ENCODE data around the gene GHRHR.

- TF ChIP-seq EP300 (IDR thresholded peaks at IDR 0.05) = no peak
- no peak for TF ChIP-seq POLR2AphosphoS5 (IDR thresholded peaks at IDR 0.05)
These were observed 36.5 kb downstream of the GHRHR start for GRCh38 chr7:31000161-31000693.
